Type B pancreatic cell (in vitro differentiated cells): Measurements from ENCODE around the gene IL17C. TPM values are rescaled to one million over a fixed set of nuclear protein-coding genes. Genes with fewer than 3 reads are reported as not detected.

Source experiments
- DNase-seq: peaks from one replicate; pipeline ENCODE4 v3.0.0; 2021; ENCODE audit warnings: mixed read lengths; ENCODE audit not compliant: unreplicated experiment; ENCODE audit errors: extremely low spot score
- H3K27ac Mint-ChIP-seq: 2 replicates; pipeline ENCODE4 v1.8.0; 2021; ENCODE audit warnings: mild to moderate bottlenecking, mixed read lengths
- H3K27me3 Mint-ChIP-seq: 2 replicates; pipeline ENCODE4 v1.8.0; 2021; ENCODE audit warnings: mixed read lengths
- H3K36me3 Mint-ChIP-seq: 2 replicates; pipeline ENCODE4 v1.8.0; 2021; ENCODE audit warnings: mixed read lengths
- H3K4me1 Mint-ChIP-seq: one replicate; pipeline ENCODE4 v1.8.0; 2021; ENCODE audit warnings: mixed read lengths; ENCODE audit not compliant: unreplicated experiment
- H3K4me3 Mint-ChIP-seq: 2 replicates; pipeline ENCODE4 v1.8.0; 2021; ENCODE audit warnings: mild to moderate bottlenecking, mixed read lengths
- H3K9me3 Mint-ChIP-seq: 2 replicates; pipeline ENCODE4 v1.8.0; 2021; ENCODE audit warnings: mixed read lengths
- total RNA-seq: library from RNA; stranded (reverse); gene quantifications from 2 replicates; pipeline ENCODE4 v1.2.1, GENCODE V29; 2021; ENCODE audit warnings: low replicate concordance
- TF ChIP-seq, protein P1 (sequence below): fragments of 200-600 bp; sonication (generic); conservative IDR thresholded peaks from 2 replicates; pipeline ENCODE4 v1.5.0; 2021; ENCODE audit warnings: antibody characterized with exemption, mild to moderate bottlenecking

Gene IL17C
- total RNA-seq, 1 donor from 2014 or later: 0.39 TPM

DNA sequence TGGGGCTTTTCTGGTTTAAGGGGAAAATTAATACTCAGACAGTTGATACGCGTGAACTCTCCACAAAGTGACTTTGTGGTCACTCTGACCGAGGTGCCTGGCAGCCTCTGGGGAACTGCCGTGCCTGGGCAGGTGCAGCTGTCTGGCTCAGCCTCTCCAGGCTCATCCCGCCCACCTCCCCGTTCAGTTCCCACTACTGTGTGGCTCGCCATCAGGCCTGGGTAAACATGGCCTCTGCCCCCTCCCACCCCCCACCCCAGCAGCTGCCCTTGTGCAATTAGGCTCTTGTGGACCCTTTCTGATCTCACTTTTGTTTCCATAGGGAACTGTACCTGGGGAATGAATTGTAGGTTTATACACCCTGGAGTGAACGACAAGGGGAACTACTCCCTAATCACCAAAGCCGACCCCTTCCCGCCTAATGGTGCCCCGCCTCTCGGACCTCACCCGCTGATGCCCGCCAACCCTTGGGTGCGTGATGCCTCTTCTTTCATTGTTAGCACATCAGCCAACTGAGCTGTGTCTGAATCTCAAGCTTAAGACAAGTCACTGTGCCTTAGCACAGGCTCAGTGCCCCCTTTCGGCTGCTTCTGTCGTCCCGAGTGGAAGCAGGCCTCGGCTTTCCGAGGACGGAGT is 40.4 kb upstream of the IL17C start:
- peaks cover 14% of the 10 kb centered on the region for H3K36me3 Mint-ChIP-seq
- no peaks in the 10 kb centered on the region for H3K9me3 Mint-ChIP-seq
- H3K4me1 Mint-ChIP-seq: no peaks in the 10 kb centered on the region
- no peaks in the 10 kb centered on the region for H3K27me3 Mint-ChIP-seq
- H3K4me3 Mint-ChIP-seq: no peak overlapping the region
- H3K27ac Mint-ChIP-seq: no peak overlapping the region
- DNase-seq: no peak
- TF ChIP-seq, protein P1, sequence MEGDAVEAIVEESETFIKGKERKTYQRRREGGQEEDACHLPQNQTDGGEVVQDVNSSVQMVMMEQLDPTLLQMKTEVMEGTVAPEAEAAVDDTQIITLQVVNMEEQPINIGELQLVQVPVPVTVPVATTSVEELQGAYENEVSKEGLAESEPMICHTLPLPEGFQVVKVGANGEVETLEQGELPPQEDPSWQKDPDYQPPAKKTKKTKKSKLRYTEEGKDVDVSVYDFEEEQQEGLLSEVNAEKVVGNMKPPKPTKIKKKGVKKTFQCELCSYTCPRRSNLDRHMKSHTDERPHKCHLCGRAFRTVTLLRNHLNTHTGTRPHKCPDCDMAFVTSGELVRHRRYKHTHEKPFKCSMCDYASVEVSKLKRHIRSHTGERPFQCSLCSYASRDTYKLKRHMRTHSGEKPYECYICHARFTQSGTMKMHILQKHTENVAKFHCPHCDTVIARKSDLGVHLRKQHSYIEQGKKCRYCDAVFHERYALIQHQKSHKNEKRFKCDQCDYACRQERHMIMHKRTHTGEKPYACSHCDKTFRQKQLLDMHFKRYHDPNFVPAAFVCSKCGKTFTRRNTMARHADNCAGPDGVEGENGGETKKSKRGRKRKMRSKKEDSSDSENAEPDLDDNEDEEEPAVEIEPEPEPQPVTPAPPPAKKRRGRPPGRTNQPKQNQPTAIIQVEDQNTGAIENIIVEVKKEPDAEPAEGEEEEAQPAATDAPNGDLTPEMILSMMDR: no peak

DNA sequence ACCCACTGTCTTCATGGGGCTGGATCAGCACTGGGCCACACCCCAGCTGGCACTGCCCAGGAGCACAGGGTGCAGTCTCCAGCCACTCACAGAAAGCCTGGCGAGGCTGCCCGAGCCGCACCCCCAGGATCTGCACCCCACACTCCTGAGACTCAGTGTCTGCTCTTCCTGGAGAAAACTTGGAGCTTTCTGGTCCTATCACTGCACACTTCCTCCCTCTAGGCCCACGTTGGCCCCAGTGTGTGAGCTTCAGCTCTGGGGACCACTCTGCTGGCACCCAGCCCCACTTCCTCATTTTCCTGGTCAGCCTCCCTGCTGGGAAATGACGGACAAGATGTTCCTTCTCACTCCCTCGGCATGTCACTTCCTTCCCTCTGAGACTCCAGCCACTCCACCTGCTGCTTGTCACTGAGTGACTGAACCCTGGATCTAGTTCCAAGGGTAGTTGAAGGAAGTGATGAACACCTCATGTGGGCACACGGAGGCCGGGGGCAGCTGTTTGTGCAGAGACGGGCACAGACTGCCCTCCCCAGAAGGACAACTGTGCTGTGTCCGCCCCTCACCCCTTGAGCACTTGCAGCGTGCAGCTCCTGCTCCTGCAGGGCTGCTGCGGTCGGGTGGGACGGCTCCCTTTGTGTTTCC is 39.2 kb upstream of the IL17C start:
- H3K4me1 Mint-ChIP-seq: no peaks in the 10 kb centered on the region
- no peak overlapping the region for H3K27ac Mint-ChIP-seq
- no peak for DNase-seq
- no peaks in the 10 kb centered on the region for H3K27me3 Mint-ChIP-seq
- H3K36me3 Mint-ChIP-seq: peaks cover 11% of the 10 kb centered on the region
- TF ChIP-seq, protein P1: no peak
- H3K4me3 Mint-ChIP-seq: no peak overlapping the region
- no peaks in the 10 kb centered on the region for H3K9me3 Mint-ChIP-seq

DNA sequence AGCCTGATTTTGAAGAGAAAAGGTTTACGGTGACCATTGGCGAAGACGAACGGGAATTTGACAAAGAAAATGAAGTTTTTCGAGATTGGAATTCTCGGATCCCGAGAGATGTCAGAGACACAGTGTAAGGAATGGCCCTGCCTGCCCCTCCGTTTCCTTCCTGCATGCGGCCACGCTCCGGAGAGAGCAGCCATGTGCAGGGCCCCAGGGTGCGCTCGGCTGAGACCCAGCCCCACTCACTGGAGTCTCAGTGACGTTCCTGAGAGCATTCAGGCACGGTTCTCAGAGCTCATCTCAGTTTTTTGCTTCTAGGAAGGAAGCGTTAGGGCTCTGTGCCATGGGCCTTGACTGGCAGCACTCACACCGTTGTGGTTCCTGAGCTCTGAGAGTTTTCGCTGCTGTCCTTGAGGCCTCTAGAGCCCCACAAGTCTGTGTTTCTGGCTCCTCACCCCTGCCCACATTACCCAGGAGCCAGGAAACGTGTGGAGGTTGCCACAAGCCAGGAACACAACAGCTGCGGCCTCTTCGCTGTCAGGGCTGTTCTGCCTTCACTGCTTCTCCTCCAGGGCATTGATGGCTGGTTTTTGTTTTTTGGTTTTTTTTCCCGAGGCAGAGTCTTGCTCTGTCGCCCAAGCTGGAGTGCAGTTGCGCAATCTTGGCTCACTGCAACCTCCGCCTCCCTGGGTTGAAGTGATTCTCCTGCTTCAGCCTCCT is 38.4 kb upstream of the IL17C start:
- Mint-ChIP-seq H3K4me3 (no peak overlapping the region), H3K36me3 (peaks cover 8% of the 10 kb centered on the region), H3K9me3 (no peaks in the 10 kb centered on the region), H3K27ac (no peak overlapping the region), H3K4me1 (no peaks in the 10 kb centered on the region), H3K27me3 (no peaks in the 10 kb centered on the region)
- TF ChIP-seq, protein P1: no peak
- DNase-seq: no peak

DNA sequence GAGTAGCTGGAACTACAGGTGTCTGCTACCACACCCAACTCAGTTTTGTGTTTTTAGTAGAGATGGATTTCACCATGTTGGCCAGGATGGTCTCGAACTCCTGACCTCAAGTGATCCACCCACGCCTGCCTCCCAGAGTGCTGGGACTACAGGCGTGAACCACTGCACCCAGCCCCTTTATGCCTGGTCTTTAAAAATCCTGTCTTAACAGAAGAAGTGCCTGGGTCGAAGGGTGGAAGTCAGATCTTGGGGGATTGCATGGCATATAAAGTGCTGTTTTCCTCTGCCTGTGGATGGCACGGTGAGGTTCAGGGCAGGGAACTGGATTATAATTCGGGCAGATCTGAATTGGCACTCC is 37.9 kb upstream of the IL17C start:
- H3K4me3 Mint-ChIP-seq: no peak overlapping the region
- H3K27me3 Mint-ChIP-seq: no peaks in the 10 kb centered on the region
- no peak for DNase-seq
- no peaks in the 10 kb centered on the region for H3K4me1 Mint-ChIP-seq
- no peaks in the 10 kb centered on the region for H3K9me3 Mint-ChIP-seq
- H3K27ac Mint-ChIP-seq: no peak overlapping the region
- peaks cover 8% of the 10 kb centered on the region for H3K36me3 Mint-ChIP-seq
- TF ChIP-seq, protein P1: no peak

DNA sequence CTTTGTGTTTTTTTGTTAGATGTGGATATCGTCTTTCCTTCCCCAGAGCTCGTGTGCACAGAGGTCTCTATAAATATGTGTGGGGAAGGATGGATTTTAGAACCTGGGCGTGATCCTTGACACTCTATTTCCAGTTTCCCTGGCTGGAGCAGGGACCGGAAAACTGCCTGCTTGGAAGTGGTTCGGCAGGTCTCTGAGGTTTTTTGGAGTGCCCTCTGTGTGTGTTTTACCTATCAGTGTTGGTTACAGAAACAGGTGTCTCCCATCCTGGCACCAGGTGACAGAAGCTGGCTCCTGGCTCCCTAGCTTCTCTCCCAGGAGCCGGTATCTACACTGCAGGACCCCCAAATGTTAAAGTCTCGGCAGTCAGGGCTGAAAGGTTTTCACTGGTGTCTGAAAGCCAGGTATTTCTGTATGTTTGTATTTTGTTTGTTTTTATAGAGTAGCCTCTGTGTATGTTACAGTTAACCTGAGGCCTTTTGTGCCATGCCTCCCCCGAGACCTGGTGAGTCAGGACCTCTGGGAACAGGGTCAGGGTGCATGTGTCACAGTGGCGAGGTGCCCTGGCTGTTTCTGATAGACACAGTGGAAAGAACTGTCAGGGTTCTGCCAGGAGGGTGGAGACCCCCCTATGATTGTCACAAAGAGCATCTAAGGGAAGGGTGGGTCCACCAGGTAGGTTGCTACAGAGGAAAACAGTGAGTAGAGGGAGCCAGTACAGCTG is 36.9 kb upstream of the IL17C start:
- H3K4me3 Mint-ChIP-seq: no peak overlapping the region
- no peaks in the 10 kb centered on the region for H3K9me3 Mint-ChIP-seq
- TF ChIP-seq, protein P1: no peak
- no peak overlapping the region for H3K27ac Mint-ChIP-seq
- H3K4me1 Mint-ChIP-seq: no peaks in the 10 kb centered on the region
- H3K27me3 Mint-ChIP-seq: no peaks in the 10 kb centered on the region
- DNase-seq: no peak
- peaks cover 8% of the 10 kb centered on the region for H3K36me3 Mint-ChIP-seq
